AG20443 (cell line): ENCODE results near the gene DHCR7.

ENCODE experiments used
- DNase-seq: peaks from one replicate; pipeline ENCODE4 v3.0.0; 2012; ENCODE audit warnings: low spot score, mixed read lengths

DHCR7 gene

DNA sequence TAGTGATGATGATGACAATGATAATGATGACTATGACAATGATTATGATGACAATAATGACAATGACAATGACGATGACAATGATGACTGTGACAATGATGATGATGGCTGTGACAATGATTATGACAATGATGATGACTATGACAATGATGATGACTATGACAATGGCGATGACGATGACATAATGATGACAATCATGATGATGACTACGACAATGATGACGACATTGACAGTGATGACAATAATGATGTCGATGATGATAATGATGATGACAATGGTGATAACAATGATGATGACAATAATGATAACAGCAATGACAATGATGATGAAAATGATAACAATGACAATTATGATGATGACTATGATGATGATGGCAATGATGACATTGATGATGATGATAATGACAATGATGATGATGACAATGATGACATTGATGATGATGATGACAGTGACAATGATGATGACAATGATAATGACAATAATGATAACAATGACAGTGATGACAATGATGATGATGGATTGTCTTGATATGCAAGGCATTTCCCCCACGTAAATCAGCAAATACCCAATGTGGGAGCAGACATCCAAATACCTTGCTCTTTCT, 37.7 kb downstream of the DHCR7 start:
- no peak for DNase-seq

DNA sequence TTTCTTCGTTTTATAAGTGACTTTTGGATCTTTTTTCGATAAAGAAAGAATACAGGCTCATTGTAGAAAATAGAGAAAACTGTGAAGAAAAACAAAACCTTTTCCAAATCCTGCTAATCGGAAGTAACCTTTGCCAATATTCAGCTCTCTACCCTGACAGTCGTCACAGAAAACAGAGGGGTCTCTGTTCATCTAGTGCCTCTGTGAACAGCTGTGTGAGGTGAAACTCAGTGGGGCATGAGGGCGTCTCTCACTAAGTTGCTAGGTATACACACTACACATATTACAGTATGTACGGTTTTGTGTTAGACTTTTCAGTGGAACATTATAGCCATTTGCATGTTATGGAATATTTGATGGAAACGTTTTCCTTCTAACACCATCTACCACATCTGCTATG, 39.4 kb downstream of the DHCR7 start:
- DNase-seq, result no peak

GRCh38 chr11:71407356-71407755, 40.8 kb downstream of the DHCR7 start:
- no peak for DNase-seq

DNA sequence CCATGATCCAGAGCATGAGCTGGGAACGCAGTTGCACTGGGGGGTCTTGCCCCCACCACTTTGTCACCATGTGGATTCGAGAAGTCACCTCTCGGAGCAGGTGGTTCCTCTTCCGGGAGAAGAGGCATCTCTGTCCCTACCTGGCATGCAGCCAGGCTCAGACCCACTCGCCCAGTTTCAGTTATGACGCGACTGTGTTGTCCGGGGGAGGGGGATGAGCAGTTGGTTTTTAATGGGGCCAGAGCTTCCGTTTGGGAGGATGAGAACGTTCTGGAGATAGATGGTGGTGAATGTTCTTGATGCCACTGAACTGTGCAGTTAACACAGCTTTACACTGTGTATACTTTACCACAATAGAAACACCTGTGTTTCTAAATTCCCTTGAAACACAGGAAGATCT, 41.5 kb downstream of the DHCR7 start:
- DNase-seq, result no peak

GRCh38 chr11:71404209-71404608, 44.0 kb downstream of the DHCR7 start:
- no peak for DNase-seq

- no peak for DNase-seq
These were observed 45.3 kb downstream of the DHCR7 start for GRCh38 chr11:71402878-71403277.

- no peak for DNase-seq
These were observed 48.0 kb downstream of the DHCR7 start for GRCh38 chr11:71400216-71400615.

DNA sequence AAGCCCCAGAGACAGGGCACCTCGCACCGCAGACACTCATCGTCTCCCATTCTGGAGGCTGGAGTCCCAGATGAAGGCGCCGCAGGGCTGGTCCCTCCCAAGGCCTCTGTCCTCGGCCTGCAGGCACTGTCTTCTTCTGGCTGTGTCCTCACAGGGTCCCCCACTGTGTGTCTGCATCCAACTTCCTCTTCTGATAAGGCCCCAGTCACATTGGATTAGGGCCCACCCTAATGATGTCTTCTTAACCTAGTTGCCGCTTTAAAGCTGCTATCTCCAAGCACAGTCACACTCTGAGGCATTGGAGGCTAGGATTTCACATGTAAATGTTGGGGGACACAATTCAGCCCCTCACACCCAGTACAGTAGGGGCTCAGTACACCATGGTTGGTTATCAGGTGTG, 48.9 kb downstream of the DHCR7 start:
- no peak for DNase-seq

GRCh38 chr11:71397961-71398360, 50.2 kb downstream of the DHCR7 start:
- DNase-seq, result no peak

DNA sequence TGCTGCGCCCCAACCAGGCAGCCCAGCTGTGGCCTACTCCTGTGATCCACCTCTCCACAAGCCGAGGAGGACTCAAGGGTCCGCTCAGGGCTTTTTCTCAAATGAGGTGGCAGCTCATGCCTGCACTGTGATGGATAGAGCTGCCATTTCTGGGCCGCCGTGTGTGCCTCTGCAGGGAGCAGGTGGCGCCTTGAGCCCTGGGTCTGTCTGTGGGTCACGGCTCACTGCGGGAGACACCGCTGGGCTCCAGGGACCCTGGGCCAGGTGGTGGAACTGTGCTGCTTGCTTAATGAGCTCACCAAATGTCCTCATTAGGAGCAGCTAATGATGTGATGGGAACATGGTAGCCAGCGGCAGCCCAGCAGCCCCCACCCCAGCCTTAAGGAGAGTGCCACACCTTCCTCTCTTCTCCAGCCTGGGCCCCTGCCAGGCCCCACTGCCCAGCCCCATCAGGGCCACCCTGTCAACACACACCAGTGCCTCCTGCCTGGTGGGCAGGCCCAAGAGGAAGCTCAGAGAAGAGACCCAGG, 50.8 kb downstream of the DHCR7 start:
- no peak for DNase-seq

GRCh38 chr11:71396548-71397123, 51.6 kb downstream of the DHCR7 start:
- no peak for DNase-seq

GRCh38 chr11:71395774-71396173, 52.4 kb downstream of the DHCR7 start:
- DNase-seq, result no peak

DNA sequence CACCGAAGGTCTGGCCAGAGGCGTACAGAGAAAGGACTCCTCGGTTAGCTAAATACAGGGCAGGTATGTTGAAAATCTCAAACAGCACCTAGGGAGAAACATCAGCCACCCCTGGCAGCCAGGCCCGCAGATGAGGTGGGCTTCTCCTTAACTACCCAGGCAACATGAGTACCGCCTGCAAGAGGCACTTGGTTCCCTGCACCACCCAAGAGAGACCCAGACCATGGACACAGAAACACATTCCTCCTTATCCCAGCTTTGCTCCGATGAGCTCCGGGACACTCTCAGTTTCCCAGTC, 53.0 kb downstream of the DHCR7 start:
- no peak for DNase-seq

DNA sequence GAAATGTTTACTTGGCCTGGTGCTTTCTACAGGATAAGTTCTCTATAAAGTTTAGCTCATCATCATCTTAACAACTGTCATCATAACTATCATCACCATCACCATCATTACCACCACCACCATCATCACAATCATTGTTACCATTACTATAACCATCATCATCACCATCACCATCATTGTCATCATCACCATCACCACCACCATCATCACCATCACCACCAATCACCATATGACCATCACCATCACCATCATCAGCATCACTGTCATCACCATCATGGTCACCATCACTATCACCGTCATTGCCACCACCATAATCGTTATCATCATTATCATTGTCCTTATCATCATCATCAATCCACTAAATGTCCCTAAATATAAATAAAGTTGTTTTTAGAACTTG, 54.9 kb downstream of the DHCR7 start:
- DNase-seq, result no peak

DNA sequence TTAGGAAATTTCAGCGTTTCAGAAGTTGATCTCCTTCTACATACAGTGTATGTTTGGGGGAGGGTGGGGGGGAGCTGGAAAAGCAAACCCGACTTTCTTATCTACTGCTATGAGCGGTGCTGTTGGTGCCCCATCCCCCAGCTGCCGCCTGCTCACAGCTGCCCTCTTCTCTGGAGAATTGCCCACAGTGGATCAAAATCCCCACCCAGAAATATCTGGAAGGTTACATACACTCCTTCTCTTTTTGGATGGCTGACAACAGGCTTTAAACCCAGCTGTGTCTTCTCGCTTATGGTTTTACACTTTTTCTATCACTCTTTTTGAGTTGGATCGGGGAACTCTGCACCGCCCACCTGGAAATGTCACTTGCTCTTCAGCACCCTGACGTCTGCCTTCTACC, 56.4 kb downstream of the DHCR7 start:
- no peak for DNase-seq

DNA sequence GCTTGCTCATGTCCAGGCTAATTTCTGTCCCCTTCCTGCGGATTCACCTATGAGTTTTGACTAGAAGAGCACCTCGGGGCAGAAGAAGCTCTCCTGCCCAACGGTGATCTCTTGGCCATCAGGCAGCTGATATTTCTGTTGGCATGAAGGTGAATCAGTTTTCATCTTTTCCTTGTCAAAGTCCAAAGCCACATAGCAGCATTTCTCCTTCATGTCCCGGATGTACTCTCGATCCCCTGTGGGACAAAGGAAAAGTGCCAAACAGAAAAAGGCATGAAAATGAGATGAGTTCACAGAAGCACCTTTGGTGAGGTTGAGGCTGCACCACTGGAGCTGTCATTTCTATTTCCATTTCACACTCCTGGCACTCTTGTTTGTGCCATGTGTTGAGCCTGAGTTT, 56.8 kb downstream of the DHCR7 start:
- DNase-seq, result no peak

GRCh38 chr11:71388637-71389235, 59.5 kb downstream of the DHCR7 start:
- no peak for DNase-seq

DNA sequence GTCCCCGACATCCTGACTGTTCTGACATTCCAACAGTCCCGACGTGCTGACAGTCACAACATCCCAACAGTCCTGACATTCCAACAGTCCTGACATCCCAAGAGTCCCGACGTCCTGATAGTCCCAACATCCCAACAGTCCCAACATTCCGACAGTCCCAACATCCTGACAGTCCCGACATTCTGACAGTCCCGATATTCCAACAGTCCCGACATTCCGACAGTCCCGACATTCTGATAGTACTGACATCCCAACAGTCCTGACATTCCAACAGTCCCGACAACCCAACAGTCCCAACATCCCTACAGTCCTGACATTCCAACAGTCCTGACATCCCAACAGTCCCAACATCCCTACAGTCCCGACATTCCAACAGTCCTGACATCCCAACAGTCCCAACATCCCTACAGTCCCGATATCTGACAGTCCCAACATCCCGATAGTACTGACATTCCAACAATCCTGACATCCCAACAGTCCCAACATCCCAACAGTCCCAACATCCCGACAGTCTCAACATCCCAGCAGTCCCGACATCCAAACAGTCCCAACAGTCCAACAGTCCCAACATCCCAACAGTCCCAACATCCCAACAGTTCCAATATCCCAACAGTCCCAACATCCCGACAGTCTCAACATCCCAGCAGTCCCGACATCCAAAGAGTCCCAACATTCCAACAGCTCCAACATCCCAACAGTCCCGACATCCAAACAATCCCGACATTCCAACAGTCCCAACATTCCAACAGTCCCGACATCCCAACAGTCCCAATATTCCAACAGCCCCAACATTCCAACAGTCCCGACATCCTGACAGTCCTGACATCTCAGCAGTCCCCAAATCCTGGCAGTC, 60.2 kb downstream of the DHCR7 start:
- DNase-seq, result no peak

DNA sequence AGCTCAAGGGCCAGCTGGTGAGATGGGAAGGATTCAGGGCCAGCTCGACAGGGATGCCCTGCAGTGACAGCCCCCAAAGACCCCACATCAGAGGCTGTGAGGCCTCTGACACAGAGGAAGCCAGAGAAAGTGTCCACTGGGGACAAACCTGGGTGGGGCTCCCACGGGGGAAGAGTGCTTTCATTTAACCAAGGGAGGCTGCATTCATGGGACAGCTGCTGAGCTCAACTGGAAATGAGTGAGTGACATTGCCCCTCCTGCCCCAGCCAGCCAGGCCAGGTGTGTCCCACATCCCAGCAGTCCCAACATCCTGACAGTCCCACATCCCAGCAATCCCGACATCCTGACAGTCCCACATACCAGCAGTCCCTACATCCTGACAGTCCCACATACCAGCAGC, 61.0 kb downstream of the DHCR7 start:
- no peak for DNase-seq

DNA sequence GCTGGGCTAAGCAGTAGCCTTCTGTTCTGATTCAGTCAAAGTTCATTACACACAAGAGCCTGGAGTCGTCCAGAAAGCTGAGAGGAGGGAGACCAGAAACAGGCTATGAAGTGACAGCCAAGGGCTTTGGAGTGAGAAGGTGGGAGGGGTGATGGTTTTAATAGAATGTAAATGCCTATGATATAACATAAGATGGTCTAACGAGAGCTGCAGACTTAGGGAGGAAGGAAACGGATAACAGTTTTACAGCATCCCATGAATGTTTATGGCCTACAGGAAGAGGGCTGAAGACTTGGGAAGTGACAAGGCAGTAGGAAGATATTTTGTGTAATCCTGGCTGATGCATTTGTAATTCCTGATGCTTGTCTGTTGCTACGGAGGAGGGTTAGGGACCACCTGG, 62.0 kb downstream of the DHCR7 start:
- DNase-seq, result no peak

GRCh38 chr11:71385091-71385490, 63.1 kb downstream of the DHCR7 start:
- no peak for DNase-seq

- no peak for DNase-seq
These were observed 63.6 kb downstream of the DHCR7 start for GRCh38 chr11:71384561-71384960.
